ENCODE results near the gene MAB21L2.

GRCh38 chr4:150624055-150624454 lies 42.1 kb downstream of the MAB21L2 start:
- TF ChIP-seq CTCF (IDR thresholded peaks at IDR 0.05 in 8 of 11, conservative IDR thresholded peaks at IDR 0.05 in 3 of 11) (no peak), POLR2A (IDR thresholded peaks at IDR 0.05) (no peak), POLR2AphosphoS5 (IDR thresholded peaks at IDR 0.05) (no peak)

Measured in spleen (tissue), 7 donors.